HG03045 (cell line): ENCODE data around the gene GAK.

Experiments
- ATAC-seq: cut with Tn5 transposase; IDR thresholded peaks from one replicate; pipeline ENCODE4 v1.9.1; 2021; ENCODE audit warnings: mild to moderate bottlenecking, moderate library complexity; ENCODE audit not compliant: unreplicated experiment

The GAK gene

DNA sequence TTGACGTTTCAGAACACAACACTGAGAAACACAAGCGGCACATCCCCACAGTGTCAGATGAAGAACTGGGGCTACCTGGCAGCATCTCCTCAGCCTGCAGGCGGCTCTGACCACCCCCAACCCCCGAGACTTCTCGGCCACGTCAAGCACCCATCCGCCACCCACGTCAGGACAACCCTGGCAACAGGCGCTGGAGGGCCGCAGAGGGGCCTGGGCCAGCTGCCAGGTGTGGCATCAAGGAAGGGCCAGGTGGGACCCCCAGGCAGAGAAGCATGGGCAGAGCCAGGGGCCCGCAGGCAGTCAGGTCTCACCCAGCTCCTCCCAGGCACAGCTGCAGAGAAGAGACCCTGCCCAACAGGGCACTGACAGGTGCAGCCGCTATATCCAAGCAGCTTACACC lies 22.3 kb downstream of the GAK start:
- ATAC-seq = no peak

DNA sequence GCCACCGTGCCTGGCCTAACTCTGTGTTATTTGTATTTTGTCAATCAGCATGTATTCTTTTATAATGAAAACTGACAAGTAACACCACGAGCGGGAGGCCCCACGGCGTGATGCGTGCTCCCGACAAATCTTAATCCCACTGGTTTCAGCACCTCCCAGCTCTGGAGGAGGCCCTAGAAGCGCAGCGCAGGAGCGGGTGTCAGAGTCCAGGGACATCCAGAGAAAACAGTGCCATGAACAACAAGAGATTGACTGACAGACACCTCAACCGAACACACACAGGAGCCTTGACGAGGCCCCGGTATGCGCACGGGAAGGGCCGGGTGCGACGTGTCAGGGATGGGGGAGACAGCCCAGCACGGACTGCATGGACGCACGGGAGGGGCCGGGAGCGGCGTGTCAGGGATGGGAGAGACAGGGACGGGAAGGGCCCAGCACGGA lies 23.0 kb downstream of the GAK start:
- no peak for ATAC-seq

DNA sequence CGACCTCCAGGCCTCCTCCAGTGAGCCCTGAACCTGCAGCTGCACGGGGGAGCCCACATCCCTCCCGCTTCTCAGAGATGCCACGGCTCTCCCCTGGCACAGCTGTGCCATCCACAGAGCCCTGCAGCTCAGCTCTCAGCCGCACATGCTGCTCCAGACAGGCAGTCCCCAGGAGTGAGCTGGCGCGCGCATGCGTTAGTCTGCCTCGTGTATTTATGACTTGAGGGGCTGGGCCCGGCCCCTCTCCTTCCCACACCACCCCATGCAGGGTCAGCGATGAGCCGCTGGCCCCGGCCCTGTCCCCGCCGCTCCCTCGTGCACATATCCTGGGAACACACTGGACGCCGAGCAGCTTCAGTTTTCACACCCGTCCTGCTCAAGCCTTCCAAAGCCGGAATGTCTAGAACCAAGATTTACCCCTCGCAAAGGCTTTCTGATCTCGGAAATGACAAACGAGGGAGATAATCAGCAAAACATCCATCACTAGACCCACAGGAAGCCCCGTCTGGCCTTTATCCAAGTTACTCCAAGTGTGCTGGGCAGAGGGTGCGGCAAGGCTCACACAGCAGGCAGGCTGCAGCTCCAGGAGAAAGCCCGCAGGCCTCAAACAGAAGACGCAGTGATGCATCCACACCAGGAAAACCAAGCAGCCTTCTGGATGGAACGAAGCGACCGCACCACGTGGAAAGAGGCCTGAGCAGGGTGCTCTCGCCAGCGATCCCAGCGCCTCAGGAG lies 24.3 kb downstream of the GAK start:
- ATAC-seq = no peak

DNA sequence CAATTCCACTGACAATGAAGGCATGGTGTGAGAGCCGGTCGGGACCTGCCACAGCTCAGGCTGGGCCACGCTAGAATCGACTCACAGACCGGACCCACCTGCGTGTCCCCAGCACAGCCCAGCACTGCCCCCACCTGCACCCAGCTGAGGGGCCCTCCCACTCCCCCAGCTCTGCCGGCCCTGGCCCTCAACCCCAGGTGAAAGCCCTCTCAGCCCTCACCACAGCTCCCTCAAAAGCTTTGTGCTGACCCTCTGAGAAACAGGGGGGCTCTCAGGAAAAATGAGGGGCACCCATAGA lies 25.1 kb downstream of the GAK start:
- ATAC-seq = no peak

DNA sequence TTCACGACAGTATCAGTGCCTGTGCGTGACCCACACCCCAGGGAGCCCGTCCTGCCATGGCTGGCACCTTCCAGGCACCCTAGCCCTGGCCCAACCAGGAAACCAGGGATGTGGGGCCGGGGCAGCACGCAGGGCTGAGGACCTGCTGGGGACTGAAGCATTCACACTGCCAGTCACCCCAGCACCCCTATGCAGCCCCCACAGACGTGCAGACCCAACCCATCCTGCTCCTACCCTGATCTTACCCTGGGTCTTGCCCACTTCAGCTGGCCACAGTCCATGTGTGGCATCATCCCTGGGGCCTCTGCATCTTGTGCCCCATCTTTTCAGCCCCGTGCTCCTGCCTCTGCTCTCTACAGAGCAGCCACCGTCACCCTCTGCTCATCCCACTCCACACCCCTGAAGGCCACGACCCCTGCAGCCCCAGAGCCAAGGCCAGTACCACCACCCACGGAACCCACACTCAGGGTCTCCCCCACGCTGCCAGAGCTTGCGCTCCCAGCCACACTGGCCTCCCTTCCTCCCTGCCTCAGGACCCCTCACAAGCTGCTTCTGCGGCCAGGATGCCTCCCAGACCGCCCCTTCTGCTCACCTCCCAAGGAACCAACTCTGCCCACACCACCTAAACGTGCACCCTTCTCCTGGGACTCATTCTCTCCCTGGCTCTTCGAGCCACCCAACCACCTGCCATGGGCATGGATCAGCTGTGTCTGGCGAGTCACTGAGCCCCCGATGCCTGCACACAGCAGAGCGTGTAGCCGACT lies 25.6 kb downstream of the GAK start:
- ATAC-seq = no peak

DNA sequence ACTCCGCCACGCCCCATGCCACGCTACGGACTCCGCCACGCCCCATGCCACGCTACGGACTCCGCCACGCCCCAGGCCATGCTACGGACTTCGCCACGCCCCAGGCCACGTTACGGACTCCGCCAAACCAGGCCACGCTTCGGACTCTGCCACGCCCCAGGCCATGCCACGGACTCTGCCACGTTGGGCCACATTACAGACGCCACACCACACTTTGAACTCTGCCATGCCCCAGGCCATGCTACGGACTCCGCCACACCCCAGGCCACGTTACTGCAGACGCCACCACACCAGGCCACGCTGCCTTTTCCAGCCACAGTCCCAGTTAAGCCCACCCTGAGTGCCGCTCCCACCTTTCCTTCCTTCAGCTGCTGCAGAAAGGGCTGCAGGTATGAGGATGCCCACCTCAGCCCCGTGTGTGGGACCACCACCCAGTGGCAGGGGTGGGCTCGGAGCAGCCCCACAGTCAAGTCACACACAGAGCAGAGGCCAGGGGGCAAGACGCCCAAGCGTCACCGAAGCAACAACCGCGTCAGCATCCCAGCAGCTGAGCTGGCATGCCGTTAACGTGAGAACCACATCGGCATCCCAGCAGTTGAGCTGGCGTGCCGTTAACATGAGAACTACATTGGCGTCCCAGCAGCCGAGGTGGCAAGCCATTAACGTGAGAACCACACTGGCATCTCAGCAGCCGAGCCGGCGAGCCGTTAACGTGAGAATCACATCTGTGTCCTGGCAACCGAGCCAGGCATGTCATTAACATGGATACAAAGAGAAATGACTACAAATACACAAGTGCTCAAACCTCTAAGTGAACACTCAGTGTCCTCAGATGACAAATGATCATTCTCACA lies 26.4 kb downstream of the GAK start:
- no peak for ATAC-seq

DNA sequence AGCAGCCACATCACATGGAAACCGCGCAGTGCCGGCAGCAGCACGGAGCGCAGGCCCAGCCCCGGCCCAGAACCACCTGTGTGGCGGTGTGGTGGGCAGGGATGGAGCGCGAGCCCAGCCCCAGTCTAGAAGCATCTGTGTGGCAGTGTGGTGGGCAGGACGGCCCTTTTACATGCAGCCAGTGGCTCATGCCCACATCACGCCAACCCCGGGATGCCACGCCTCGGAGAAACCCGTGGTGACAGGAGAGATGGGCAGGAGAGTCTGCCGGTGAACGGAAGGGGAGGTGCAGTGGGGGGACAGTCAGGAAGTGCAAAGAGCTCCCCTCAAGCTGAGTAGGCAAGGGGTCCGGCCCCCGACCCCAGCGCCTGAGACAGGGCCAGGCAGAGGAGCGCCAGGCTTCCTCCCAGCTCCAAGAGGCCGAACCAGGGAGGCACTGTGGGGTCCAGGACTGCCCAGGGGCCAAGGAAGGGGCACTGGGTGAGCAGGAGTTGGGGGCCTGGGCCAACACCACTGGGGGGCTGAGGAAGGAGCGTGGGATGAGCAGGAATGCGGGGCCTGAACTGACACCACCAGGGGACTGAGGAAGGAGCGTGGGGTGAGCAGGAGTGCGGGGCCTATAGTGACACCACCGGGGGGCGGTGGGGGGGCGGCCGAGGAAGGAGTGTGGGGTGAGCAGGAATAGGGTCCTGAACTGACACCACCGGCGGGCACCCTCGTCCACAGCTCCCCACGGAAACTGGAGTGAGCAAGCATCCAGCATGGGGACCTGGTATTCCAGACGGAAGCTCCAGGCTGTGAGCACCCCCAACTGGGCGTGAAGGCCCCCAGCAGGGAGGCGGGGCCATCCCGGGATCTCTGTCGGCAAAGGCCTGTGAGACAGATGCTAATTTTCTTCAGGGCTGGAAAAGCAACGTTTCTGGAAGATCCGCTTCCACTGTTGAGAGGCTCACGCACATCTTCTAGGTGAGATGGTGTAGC lies 28.8 kb downstream of the GAK start:
- no peak for ATAC-seq

DNA sequence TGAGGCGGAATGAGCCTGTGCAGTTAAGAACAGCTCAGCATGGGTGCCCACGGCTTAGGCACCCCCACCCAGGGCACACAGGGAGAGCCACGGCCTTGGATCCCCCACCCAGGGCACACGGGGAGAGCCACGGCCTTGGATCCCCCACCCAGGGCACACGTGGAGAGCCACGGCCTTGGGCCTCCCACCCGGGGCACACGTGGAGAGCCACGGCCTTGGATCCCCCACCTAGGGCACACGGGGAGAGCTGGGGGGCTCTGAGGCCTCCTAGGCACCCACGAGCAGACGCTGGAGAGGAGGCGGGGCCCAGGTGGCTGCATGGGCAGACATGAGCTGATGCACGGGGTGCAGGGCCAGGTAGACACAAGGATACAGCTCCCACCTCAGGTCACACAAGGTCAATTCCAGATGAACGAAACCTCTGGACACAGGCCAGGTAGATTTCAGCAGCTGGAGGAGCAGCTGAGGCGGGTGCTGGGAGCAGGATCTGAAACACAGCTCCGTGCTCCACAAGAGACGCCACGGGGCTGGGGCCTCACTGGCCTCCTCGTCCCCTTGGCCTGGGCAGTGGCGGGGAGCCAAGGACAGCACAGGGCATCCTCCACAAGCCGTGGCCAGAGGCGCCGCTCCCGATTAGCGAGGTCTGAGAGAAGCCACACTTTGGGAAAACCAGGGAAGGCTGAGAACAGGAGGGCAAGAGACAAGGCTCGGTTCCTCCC lies 30.8 kb downstream of the GAK start:
- ATAC-seq = no peak

DNA sequence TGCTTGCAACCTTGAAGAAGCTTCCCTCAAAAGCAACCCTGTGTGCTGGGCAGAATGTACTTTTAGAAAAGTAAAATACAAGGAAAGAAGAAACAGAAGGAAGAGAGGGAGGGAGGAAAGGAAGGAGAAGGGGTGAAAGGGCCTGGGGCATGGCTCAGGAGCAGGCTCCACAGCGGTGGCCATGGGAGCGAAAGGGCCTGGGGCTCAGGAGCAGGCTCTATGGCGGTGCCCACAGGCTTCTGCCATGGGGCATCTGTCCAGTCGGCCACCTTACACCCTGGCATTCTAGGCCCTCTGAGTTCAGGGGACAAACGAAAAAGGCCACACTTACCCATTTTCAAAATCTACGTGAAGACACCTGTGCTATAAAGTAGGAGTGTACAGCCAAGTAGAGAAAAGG lies 31.4 kb downstream of the GAK start:
- ATAC-seq = no peak

DNA sequence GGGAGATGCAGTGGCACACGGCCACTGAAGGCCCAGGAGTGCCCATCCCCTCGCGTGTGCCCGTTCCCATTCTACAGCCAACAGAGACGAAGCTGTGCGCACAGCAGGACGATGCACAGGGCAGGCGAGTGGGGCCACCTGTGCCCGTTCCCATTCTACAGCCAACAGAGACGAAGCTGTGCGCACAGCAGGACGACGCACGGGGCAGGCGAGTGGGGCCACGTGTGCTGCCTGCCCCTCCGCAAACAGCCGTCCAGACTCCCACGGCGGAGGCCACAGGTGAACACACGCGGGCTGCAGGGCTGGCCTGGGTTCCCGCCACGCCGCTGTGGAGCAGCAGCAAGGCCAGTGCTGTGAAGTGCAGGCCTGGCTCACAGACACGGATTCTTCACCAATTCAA lies 32.0 kb downstream of the GAK start:
- no peak for ATAC-seq

DNA sequence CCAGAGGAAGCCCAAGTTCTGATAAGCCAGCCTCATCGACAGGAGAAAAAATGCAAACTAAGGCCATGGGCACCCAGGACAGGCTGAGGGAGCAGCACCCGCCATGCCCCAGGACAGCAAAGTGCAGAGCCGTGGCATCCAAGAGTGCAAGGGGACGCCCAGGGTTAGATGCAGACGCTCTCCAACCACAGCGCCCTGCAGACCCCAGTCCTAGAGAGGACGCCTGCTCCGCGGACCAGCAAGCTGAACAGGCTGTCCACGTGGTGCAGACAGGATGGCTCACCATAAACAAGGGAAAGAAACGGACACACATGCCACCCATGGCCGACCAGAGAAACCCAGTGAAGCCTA lies 32.6 kb downstream of the GAK start:
- no peak for ATAC-seq

DNA sequence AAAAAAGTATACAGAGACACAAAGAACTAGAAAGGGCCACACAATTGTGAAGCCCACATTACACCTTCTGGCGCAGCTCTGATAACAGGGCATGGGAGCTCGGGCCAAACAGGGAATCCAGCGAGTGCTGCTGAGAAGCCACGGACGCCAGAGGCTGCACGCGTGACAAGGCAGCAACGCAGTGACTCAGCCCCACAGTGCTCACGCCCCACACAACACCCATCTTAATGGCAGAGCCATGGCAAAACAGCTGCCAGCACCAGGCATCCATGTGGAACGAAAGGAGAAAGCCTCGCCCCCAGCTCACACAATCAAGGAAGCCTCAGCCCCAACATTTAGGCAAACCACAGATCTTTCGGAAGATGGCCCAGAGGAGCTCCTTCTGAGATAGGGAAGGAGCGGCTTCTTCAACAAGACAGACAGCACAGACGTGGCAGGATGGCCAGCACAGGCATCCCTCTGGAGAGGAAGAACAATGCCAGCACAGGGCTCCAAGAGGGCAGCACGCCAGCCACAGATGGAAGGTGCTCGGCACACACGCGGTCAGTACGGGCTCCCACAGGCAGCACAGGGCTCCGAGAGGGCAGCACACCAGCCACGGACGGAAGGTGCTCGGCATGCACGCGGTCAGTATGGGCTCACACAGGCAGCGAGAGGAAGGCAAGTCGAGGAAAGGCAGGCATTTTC lies 33.1 kb downstream of the GAK start:
- ATAC-seq = no peak

DNA sequence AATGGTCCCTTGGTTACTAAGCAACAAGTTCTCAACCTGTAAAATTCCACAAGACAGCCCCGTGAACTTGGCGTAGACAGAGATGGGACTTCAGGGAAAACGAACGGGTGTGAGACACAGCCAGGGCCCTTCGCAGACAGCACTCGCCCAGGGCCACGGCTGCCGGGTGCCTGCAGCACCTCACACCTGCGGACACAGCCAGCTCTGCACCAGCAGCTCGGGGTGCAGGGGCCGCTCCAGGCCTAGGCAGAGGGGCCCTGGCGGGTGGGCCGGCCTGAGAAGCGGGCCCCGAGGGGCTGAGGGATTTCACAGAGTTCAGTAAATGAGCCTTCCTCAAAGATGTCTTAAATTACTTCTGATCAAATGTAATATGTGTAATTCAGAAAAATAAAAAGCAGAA lies 34.0 kb downstream of the GAK start:
- no peak for ATAC-seq

DNA sequence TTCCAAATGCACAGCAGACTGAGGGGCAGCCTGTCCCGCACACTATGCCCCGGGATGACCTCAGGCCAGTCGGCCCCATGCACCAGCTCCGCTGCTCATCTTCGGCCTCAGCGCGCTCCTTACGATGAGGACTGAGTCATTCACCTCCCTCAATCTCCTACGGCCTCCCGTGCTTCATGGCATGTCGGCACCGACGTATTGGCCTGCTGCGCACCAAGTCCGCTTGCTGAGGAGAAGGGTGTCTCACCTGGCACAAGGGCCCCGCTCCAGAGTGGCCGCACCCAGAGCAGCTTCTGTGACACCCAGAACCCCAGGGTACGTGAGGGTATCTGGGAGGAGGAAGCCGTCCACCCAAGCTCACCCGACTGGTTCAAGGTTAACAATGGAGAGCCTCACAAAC lies 35.5 kb downstream of the GAK start:
- ATAC-seq = no peak

DNA sequence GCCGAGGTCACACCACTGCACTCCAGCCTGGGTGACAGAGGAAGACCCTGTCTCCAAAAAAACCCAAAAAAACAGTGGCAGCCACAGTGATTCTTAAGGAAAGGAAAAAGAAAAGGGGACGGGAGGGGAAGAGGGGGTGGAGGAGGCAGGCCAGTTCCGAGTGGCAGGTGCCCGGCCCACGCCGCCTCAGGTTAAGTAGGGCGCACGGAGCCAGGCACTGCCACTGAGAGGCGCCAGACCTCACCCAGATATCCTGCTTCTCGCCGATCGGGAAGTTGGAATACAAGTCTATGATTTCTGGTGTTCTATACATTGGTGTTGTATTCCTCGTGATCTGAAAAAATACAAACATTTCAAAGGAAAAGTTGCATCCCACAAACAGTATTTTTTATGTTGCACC lies 35.9 kb downstream of the GAK start:
- ATAC-seq = no peak

DNA sequence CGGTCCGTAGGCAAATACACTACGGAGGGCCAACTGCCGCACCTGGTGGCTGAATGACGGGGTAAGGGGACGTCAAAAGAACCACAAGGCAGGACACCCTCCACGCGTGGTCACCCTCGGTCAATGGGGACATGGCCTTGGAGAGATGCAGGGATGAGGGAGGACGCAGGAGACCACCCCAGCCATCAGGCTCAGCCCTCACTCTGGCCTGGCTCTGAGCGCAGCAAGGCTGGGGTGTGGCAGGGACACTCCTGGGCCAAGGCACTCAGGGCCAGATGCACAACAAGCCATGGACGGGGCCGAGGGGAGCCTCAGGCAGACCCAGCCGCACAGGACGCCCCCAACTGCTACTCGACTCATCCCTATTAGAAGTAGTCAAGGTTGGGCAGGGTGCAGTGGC lies 36.5 kb downstream of the GAK start:
- ATAC-seq = no peak

DNA sequence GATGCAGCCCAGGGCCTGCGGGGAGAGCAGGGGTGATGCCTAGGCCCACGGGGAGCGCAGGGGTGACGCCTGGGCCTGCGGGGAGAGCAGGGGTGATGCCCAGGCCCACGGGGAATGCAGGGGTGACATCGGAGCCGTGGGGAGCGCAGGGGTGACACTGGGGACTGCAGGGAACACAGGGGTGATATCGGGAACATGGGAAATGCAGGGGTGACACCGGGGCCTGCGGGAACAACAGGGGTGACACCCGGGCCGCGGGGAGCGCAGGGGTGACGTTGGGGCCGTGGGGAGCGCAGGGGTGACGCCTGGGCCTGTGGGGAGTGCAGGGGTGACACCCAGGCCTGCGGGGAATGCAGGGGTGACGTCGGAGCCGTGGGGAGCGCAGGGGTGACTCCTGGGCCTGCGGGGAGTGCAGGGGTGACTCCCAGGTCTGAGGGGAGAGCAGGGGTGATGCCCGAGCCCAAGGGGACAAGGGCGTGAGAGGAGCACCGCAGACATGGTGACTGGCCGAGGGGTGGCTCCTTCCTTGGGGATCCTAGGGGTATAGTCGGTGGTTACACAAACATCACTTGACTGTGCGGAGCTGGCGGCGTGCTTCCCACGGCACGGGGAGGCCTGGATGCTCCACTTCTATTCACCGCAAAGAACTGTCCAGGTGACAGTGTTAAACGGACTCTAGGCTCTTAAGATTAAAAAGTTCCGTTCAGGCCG lies 38.0 kb downstream of the GAK start:
- no peak for ATAC-seq

DNA sequence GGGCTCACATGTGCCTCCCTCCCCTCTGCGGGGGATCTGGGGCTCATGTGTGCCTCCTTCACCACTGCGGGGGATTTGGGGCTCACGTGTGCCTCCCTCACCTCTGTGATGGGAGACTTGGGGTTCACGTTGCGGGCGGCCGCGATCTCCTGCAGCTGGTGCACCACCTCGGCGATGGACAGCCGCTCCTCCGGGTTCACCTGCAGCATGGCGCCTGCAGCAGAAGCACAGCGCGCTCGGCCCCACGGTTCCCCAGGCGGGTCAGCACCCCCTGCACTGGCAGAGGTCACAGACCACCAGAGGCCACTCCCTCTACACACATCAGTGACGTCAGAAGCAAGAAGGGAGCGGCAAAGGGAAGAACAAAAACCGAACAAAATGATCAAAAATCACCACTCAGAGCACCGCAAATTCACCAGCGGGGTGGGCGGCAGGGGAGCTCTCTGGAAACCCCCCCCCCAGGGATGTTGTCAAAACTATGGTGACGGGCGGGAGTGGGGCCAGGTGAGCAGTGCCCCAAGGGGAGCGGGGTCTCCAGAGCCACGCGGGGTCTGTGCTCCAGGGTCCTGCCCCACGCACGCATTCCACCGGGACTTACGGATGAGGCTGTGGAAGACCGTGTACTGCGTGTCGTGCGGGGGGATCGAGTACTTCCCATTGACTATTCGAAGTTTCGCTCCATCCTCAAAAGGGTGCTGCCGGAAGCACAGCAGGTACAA lies 38.7 kb downstream of the GAK start:
- ATAC-seq = no peak
